ENCODE measurements around the gene PPP1R14B.

PPP1R14B gene

GRCh38 chr11:64259533-64260067, 12.9 kb upstream of the PPP1R14B start:
- Mint-ChIP-seq H3K27me3 (ENCODE audit: low read depth) (no peaks in the 10 kb centered on the region), H3K36me3 (ENCODE audit: low read depth) (peaks cover 19% of the 10 kb centered on the region), H3K4me3 (no peak overlapping the region), H3K9me3 (no peaks in the 10 kb centered on the region), H3K4me1 (ENCODE audit: low read depth) (peaks cover 2% of the 10 kb centered on the region), H3K27ac (no peak overlapping the region)
- no peak for DNase-seq (ENCODE audit: low spot score)

GRCh38 chr11:64258946-64259532, 12.3 kb upstream of the PPP1R14B start:
- Mint-ChIP-seq H3K27me3 (ENCODE audit: low read depth) (no peaks in the 10 kb centered on the region), H3K9me3 (no peaks in the 10 kb centered on the region), H3K36me3 (ENCODE audit: low read depth) (peaks cover 19% of the 10 kb centered on the region), H3K4me1 (ENCODE audit: low read depth) (peaks cover 2% of the 10 kb centered on the region), H3K27ac (no peak overlapping the region), H3K4me3 (no peak overlapping the region)
- no peak for DNase-seq (ENCODE audit: low spot score)

GRCh38 chr11:64258356-64258755, 11.6 kb upstream of the PPP1R14B start:
- no peak for DNase-seq (ENCODE audit: low spot score)
- H3K27ac Mint-ChIP-seq: no peak overlapping the region
- no peaks in the 10 kb centered on the region for H3K9me3 Mint-ChIP-seq
- H3K4me1 Mint-ChIP-seq (ENCODE audit: low read depth): peaks cover 3% of the 10 kb centered on the region
- H3K4me3 Mint-ChIP-seq: no peak overlapping the region
- no peaks in the 10 kb centered on the region for H3K27me3 Mint-ChIP-seq (ENCODE audit: low read depth)
- H3K36me3 Mint-ChIP-seq (ENCODE audit: low read depth): peaks cover 19% of the 10 kb centered on the region

- Mint-ChIP-seq H3K4me3 (no peak overlapping the region), H3K4me1 (ENCODE audit: low read depth) (peaks cover 11% of the 10 kb centered on the region), H3K9me3 (no peaks in the 10 kb centered on the region), H3K36me3 (ENCODE audit: low read depth) (peaks cover 14% of the 10 kb centered on the region), H3K27ac (no peak overlapping the region), H3K27me3 (ENCODE audit: low read depth) (no peaks in the 10 kb centered on the region)
- DNase-seq (ENCODE audit: low spot score): no peak
These were observed 9.6 kb upstream of the PPP1R14B start for GRCh38 chr11:64256300-64256699.

GRCh38 chr11:64255135-64256128, 8.7 kb upstream of the PPP1R14B start:
- Mint-ChIP-seq H3K27me3 (ENCODE audit: low read depth) (no peaks in the 10 kb centered on the region), H3K36me3 (ENCODE audit: low read depth) (peaks cover 14% of the 10 kb centered on the region), H3K9me3 (no peaks in the 10 kb centered on the region)

GRCh38 chr11:64254326-64254725, 7.6 kb upstream of the PPP1R14B start:
- Mint-ChIP-seq H3K4me1 (ENCODE audit: low read depth) (peaks cover 18% of the 10 kb centered on the region), H3K27ac (no peak overlapping the region), H3K4me3 (no peak overlapping the region), H3K27me3 (ENCODE audit: low read depth) (no peaks in the 10 kb centered on the region), H3K36me3 (ENCODE audit: low read depth) (peaks cover 5% of the 10 kb centered on the region), H3K9me3 (no peaks in the 10 kb centered on the region)
- no peak for DNase-seq (ENCODE audit: low spot score)

More at GRCh38 chr11:64255135-64256128, 8.7 kb upstream of the PPP1R14B start:
- peaks cover 13% of the 10 kb centered on the region for H3K4me1 Mint-ChIP-seq (ENCODE audit: low read depth)
- no peak overlapping the region for H3K27ac Mint-ChIP-seq
- no peak for DNase-seq (ENCODE audit: low spot score)
- no peak overlapping the region for H3K4me3 Mint-ChIP-seq

GRCh38 chr11:64253481-64253880, 6.7 kb upstream of the PPP1R14B start:
- Mint-ChIP-seq H3K27ac (no peak overlapping the region), H3K36me3 (ENCODE audit: low read depth) (peaks cover under 1% of the 10 kb centered on the region), H3K4me1 (ENCODE audit: low read depth) (peaks cover 18% of the 10 kb centered on the region), H3K9me3 (no peaks in the 10 kb centered on the region), H3K4me3 (peak overlapping the region; percentile 15), H3K27me3 (ENCODE audit: low read depth) (no peaks in the 10 kb centered on the region)
- no peak for DNase-seq (ENCODE audit: low spot score)

- peaks cover 19% of the 10 kb centered on the region for H3K4me1 Mint-ChIP-seq (ENCODE audit: low read depth)
- H3K27me3 Mint-ChIP-seq (ENCODE audit: low read depth): no peaks in the 10 kb centered on the region
- H3K27ac Mint-ChIP-seq: no peak overlapping the region
- no peaks in the 10 kb centered on the region for H3K9me3 Mint-ChIP-seq
- H3K4me3 Mint-ChIP-seq: peak overlapping the region; percentile 24
- no peaks in the 10 kb centered on the region for H3K36me3 Mint-ChIP-seq (ENCODE audit: low read depth)
- DNase-seq (ENCODE audit: low spot score): no peak
These were observed 6.3 kb upstream of the PPP1R14B start for GRCh38 chr11:64253043-64253442.

- Mint-ChIP-seq H3K9me3 (no peaks in the 10 kb centered on the region), H3K4me1 (ENCODE audit: low read depth) (peaks cover 23% of the 10 kb centered on the region), H3K27ac (peak overlapping the region; percentile 77), H3K27me3 (ENCODE audit: low read depth) (no peaks in the 10 kb centered on the region), H3K4me3 (peak overlapping the region; percentile 90), H3K36me3 (ENCODE audit: low read depth) (no peaks in the 10 kb centered on the region)
- no peak for DNase-seq (ENCODE audit: low spot score)
These were observed 5.5 kb upstream of the PPP1R14B start for GRCh38 chr11:64252003-64252872.

GRCh38 chr11:64251753-64252002, 4.9 kb upstream of the PPP1R14B start:
- peak overlapping the region; percentile 77 for H3K27ac Mint-ChIP-seq

GRCh38 chr11:64251016-64251752, 4.4 kb upstream of the PPP1R14B start, which contains the start of gene PLCB3:
Gene PLCB3 (plus strand): TSS chr11:64251530. CDS start chr11:64251650, 120 bp downstream.
- peak; percentile 59 for DNase-seq (ENCODE audit: low spot score)
- H3K36me3 Mint-ChIP-seq (ENCODE audit: low read depth): no peaks in the 10 kb centered on the region
- no peaks in the 10 kb centered on the region for H3K9me3 Mint-ChIP-seq
- H3K4me3 Mint-ChIP-seq: peak within 1 kb of the TSS; percentile 90
- no peaks in the 10 kb centered on the region for H3K27me3 Mint-ChIP-seq (ENCODE audit: low read depth)
- peak within 1 kb of the TSS; percentile 77 for H3K27ac Mint-ChIP-seq
- peaks cover 25% of the 10 kb centered on the region for H3K4me1 Mint-ChIP-seq (ENCODE audit: low read depth)

More at GRCh38 chr11:64251753-64252002, 4.9 kb upstream of the PPP1R14B start:
- H3K9me3 Mint-ChIP-seq: no peaks in the 10 kb centered on the region
- H3K4me3 Mint-ChIP-seq: peak overlapping the region; percentile 90
- no peak for DNase-seq (ENCODE audit: low spot score)
- no peaks in the 10 kb centered on the region for H3K27me3 Mint-ChIP-seq (ENCODE audit: low read depth)
- H3K36me3 Mint-ChIP-seq (ENCODE audit: low read depth): no peaks in the 10 kb centered on the region
- H3K4me1 Mint-ChIP-seq (ENCODE audit: low read depth): peaks cover 25% of the 10 kb centered on the region

GRCh38 chr11:64250415-64251015, 3.8 kb upstream of the PPP1R14B start:
- H3K9me3 Mint-ChIP-seq: no peaks in the 10 kb centered on the region
- no peak for DNase-seq (ENCODE audit: low spot score)
- no peak overlapping the region for H3K27ac Mint-ChIP-seq
- no peaks in the 10 kb centered on the region for H3K36me3 Mint-ChIP-seq (ENCODE audit: low read depth)
- peaks cover 25% of the 10 kb centered on the region for H3K4me1 Mint-ChIP-seq (ENCODE audit: low read depth)
- peak overlapping the region; percentile 83 for H3K4me3 Mint-ChIP-seq
- no peaks in the 10 kb centered on the region for H3K27me3 Mint-ChIP-seq (ENCODE audit: low read depth)

All from T-helper 2 cell treated with Interferon-gamma antibody and Interleukin-4, amounts not matched to agents 5 μg/mL and 100 μg/mL, for 36 hours (primary cell).